Effector memory CD8-positive, alpha-beta T cell (primary cell): ENCODE measurements around the gene UBQLN3.

ENCODE experiments used
- ATAC-seq: fragments of 150-1000 bp; cut with Tn5 transposase; replicated peaks from 2 replicates; pipeline ENCODE4 v1.10.0; 2021; ENCODE audit warnings: mild to moderate bottlenecking, moderate library complexity
- DNase-seq, 3 experiments: peaks; one replicate each; pipeline ENCODE4 v3.0.0; 2021
- H3K27ac Mint-ChIP-seq, 2 donors: one replicate each; pipeline ENCODE4 v1.8.0; 2022; ENCODE audit warnings: mild to moderate bottlenecking in 2 of 2, mixed read lengths in 2 of 2, moderate library complexity in 2 of 2
- H3K27me3 Mint-ChIP-seq, 2 donors: one replicate each; pipeline ENCODE4 v1.8.0; 2022; ENCODE audit warnings: mixed read lengths in 2 of 2
- H3K36me3 Mint-ChIP-seq: one replicate; pipeline ENCODE4 v1.8.0; 2022; ENCODE audit warnings: mild to moderate bottlenecking, moderate library complexity, mixed read lengths; ENCODE audit not compliant: insufficient read depth
- H3K4me1 Mint-ChIP-seq, 2 donors: one replicate each; pipeline ENCODE4 v1.8.0; 2022; ENCODE audit warnings: low read depth in 2 of 2, mixed read lengths in 2 of 2
- H3K4me3 Mint-ChIP-seq, 2 donors: one replicate each; pipeline ENCODE4 v1.8.0; 2022; ENCODE audit warnings: mild to moderate bottlenecking in 2 of 2, mixed read lengths in 2 of 2, moderate library complexity in 2 of 2
- H3K9me3 Mint-ChIP-seq, 2 donors: one replicate each; pipeline ENCODE4 v1.8.0; 2022; ENCODE audit warnings: mixed read lengths in 2 of 2

UBQLN3 gene

DNA sequence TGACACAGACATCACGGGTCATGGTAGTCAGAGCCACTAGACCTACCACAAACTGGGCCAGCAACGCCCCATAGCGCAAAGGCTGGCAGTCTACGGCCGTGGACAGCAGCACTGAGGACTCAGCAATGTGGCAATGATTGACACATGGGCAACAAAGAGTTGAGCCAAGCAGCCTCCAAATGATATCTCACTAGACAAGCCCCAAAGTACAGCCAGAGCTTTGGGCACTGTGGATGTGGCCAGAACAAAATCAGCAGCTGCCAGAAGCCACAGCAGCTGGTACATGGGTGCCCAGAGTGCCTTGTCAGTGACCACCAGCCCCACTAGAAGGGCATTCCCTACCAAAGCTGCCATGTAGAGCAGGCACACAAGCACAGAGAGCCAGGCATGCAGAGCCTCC is 18.0 kb upstream of the UBQLN3 start:
- Mint-ChIP-seq H3K27ac (no peak overlapping the region), H3K4me3 (no peak overlapping the region), H3K4me1 (no peaks in the 10 kb centered on the region), H3K9me3 (no peaks in the 10 kb centered on the region), H3K27me3 (peaks cover 31% of the 10 kb centered on the region in 2 donors), H3K36me3 (no peaks in the 10 kb centered on the region)
- ATAC-seq (no peak), DNase-seq (no peak)

DNA sequence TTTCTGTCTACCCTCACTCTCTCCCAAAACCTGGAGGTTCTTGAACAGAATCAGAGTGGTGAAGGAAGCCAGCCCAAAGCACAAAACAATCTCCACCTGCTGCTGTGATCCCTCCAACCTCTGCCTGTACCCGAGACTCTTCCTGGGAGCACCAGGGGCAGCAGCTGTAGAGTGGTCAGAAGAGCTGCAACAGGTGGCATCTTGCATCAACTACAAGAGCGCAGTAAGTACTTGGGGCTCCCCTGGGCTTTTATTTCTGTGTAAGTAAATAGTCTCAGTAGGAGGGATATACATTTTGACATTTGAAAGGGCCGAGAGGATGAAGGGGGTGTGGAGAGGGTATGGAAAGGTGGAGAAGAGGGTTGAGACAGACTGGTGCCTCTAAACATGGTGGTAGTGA is 15.0 kb upstream of the UBQLN3 start:
- Mint-ChIP-seq H3K27me3 (peaks cover 20 to 23% of the 10 kb centered on the region in 2 donors), H3K27ac (no peak overlapping the region), H3K4me3 (no peak overlapping the region), H3K9me3 (no peaks in the 10 kb centered on the region), H3K4me1 (no peaks in the 10 kb centered on the region), H3K36me3 (no peaks in the 10 kb centered on the region)
- DNase-seq (no peak), ATAC-seq (no peak)

DNA sequence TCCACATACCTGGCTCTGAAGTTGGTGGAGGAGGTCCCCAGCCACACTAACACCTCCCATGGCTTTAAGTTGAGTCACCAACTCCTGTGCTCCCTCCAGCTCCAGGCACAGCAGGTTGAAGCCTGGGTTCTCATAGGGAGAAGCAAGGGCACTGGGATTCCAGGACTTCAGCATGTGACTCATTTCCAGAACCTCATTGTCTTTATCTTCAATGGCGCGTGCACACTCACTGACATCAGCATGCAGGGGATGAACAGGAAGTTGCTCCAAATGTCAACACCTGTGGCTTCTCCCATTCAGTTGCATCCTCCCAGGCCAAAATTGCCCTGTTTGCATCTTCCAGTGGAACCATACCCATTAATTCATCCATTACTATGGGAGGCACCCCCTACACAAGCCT is 12.6 kb upstream of the UBQLN3 start:
- Mint-ChIP-seq H3K27ac (no peak overlapping the region), H3K9me3 (no peaks in the 10 kb centered on the region), H3K4me3 (no peak overlapping the region), H3K4me1 (no peaks in the 10 kb centered on the region), H3K36me3 (no peaks in the 10 kb centered on the region), H3K27me3 (peaks cover 15 to 20% of the 10 kb centered on the region in 2 donors)
- ATAC-seq (no peak), DNase-seq (no peak)

DNA sequence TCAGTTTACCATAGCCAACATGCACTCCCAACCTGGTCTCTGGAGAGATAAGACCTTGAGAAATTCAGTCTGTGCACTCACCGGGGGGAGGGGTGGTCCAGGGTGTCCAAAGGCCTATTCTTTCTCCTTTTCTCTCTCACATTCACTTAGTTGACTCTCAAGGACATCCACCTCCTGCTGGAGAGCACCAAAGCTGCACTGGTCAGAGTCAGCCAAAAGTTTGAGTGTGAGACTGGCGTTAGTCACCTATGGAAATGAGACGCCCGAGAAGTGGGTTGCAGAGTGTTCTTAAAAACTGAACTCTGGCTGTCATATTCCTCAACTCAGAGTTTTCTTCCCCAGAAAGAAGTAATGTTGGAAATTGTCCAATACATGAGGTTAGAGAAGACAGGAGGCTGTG is 11.8 kb upstream of the UBQLN3 start:
- no peaks in the 10 kb centered on the region for H3K36me3 Mint-ChIP-seq
- H3K4me1 Mint-ChIP-seq: no peaks in the 10 kb centered on the region
- H3K27me3 Mint-ChIP-seq: peaks cover 11 to 12% of the 10 kb centered on the region in 2 donors
- H3K27ac Mint-ChIP-seq: no peak overlapping the region
- DNase-seq: no peak
- H3K4me3 Mint-ChIP-seq: no peak overlapping the region
- ATAC-seq: no peak
- no peaks in the 10 kb centered on the region for H3K9me3 Mint-ChIP-seq

DNA sequence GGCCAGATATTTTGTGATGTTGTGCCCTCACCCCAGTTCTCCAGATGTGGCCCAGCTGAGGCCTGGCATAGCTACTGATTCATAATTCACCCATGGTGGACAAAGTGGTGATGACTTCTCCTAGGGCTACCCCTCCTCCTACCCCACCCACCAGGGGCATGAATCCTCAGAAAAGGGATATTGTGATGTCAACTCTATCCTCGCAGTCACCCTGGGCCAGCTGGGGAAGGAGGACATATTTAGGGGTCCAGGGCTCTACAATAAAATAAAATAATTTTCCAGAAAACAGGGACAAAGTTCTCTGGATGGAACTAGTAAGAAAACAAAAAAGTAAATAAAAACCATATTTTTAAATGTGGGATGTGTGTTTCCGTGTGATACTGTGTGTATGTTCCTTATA is 6.8 kb upstream of the UBQLN3 start, which contains the start of gene UBQLNL:
UBQLNL (minus strand) TSS at position 101 of the 400 bp plus-strand sequence. CDS start 258 bp downstream, outside the sequence.
- no peaks in the 10 kb centered on the region for H3K36me3 Mint-ChIP-seq

DNA sequence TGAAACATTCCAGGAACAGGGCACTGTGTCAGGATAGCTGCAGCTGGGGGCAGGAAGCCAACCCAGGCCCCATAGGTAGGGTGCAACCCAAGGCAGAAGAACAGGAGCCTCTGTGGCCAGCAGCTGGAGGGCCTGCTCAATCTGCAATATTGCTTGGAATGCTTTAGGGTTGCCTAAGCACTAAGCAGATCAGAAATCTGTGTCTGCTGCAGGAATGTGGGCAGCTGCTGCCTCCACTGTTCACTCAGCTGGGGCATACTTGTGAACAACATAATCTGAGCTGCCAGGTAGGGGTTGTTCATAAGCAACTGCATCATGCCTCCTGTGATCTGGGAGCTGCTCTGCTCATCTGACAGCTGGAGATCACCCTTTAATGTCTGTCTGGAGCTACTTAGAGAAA is 5.1 kb upstream of the UBQLN3 start:
- no peak for ATAC-seq
- no peak overlapping the region for H3K27ac Mint-ChIP-seq
- no peaks in the 10 kb centered on the region for H3K9me3 Mint-ChIP-seq
- DNase-seq: no peak
- H3K4me3 Mint-ChIP-seq: no peak overlapping the region
- no peaks in the 10 kb centered on the region for H3K36me3 Mint-ChIP-seq
- no peaks in the 10 kb centered on the region for H3K4me1 Mint-ChIP-seq
- H3K27me3 Mint-ChIP-seq: peaks cover 0 to 10% of the 10 kb centered on the region in 2 donors

More for the DNA sequence above, 6.8 kb upstream of the UBQLN3 start, which contains the start of gene UBQLNL:
- no peak within 1 kb of the TSS for H3K4me3 Mint-ChIP-seq
- DNase-seq: no peak
- H3K27me3 Mint-ChIP-seq: no peaks in the 10 kb centered on the region
- H3K27ac Mint-ChIP-seq: no peak within 1 kb of the TSS
- H3K4me1 Mint-ChIP-seq: no peaks in the 10 kb centered on the region
- H3K9me3 Mint-ChIP-seq: no peaks in the 10 kb centered on the region
- no peak for ATAC-seq

DNA sequence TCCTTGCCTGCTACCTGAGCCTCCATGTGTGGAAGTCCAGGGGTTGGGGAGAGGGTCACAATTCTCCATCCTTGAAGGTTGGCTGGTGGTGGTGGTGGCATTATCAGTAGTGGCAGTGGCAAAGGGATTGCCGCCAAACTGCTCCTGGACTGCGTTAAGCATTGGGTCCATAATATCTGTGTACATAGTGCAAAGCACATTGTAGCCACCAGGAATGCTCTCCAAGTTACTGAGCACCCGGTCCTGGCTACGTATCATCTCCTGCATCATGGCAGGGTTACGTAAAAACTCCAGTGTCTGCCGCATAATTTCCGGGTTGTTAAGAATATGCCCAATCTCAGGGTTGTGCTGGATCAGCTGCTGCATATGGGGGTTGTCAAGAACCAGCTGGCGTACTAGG is 1.2 kb downstream of the UBQLN3 start:
- Mint-ChIP-seq H3K4me1 (no peaks in the 10 kb centered on the region), H3K27me3 (peaks cover 17 to 32% of the 10 kb centered on the region in 2 donors), H3K36me3 (no peaks in the 10 kb centered on the region), H3K27ac (no peak overlapping the region), H3K9me3 (no peaks in the 10 kb centered on the region), H3K4me3 (no peak overlapping the region)
- DNase-seq (no peak), ATAC-seq (no peak)

DNA sequence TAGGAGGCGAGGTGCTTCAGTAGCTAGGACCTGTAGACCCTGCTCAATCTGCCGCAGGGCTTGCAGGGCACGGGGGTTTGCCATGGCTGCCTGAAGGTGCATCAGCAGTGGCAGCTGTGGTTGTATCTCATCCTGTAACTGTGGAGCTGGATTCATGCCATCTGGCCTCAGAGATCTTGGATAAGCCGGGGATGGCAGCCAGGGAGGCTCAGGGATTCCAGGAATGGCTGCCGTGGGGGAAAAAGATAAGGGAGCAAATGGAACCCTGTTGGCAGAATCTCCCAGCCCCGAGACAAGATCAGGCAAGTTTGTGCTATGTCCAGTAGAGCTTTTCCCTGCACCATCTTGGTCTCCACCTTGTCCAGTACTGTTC is 1.8 kb downstream of the UBQLN3 start:
- DNase-seq: no peak
- Mint-ChIP-seq H3K36me3 (no peaks in the 10 kb centered on the region), H3K9me3 (no peaks in the 10 kb centered on the region), H3K4me3 (no peak overlapping the region), H3K4me1 (no peaks in the 10 kb centered on the region), H3K27me3 (peaks cover 17 to 32% of the 10 kb centered on the region in 2 donors), H3K27ac (no peak overlapping the region)
- ATAC-seq: no peak

DNA sequence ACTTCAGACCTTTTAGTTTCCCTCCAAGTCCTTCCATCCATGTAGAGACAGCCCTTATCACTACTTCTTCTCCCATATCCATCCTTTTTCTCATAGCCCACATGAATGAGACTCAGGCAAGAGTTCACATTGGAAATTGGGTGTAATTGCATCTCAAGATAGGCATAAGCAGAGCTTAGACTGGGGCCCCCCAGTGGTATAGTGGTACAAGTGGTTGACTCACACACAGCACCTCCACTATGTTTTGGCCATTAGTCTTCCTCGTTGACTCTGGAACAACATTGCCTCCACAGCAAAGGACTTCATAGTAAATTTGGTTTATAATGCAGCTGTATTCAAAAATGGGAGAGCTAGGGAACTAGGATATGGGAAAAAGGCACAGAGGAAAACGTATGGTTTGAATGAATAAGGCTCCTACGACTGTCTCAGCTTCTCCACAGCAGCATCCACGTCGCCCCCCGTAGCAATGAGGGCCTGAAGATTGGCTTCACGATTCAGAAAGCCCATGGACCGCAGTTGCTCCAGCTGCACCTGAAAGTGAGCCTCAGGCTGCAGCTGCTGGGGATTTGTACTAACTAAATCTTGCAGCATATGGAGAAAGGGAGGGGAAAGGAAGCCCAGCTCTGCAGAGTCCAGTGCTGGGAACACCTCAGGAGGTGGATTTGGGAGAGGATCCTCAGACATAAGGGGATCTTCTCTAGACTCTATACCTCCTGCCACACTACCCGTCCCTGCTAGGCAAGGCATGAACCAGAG is 2.4 kb downstream of the UBQLN3 start:
- H3K9me3 Mint-ChIP-seq: no peaks in the 10 kb centered on the region

DNA sequence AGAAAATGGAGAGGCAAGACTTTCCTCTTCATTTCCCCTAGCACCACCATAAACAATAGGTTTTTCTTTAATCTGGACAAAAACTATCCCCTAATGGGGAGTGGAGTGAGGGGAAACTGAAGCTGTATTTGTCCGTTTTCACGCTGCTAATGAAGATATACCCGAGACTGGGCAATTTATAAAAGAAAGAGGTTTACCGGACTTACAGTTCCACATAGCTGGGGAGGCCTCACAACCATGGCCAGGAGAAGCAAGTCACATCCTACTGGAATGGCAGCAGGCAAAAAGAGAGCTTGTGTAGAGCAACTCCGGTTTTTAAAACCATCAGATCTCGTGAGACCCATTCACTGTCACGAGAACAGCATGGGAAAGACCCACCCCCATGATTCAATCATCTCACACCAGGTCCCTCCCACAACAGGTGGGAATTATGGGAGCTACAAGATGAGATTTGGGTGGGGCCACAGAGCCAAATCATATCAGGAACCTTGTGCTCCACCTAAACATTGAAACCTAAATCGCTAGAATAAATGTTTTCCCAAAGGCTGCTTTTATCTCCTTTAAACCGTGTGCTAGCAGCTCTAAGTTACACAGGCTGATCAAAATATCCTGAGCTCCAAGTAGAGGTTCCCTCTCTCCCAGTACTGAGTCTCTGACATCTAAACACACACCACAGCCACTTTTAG is 4.3 kb downstream of the UBQLN3 start:
- ATAC-seq (no peak), DNase-seq (no peak)
- Mint-ChIP-seq H3K4me1 (no peaks in the 10 kb centered on the region), H3K4me3 (no peak overlapping the region), H3K9me3 (no peaks in the 10 kb centered on the region), H3K27me3 (peaks cover 35 to 40% of the 10 kb centered on the region in 2 donors), H3K36me3 (no peaks in the 10 kb centered on the region), H3K27ac (no peak overlapping the region)

More for the DNA sequence above, 2.4 kb downstream of the UBQLN3 start:
- DNase-seq (no peak), ATAC-seq (no peak)
- H3K27ac Mint-ChIP-seq: no peak overlapping the region
- no peaks in the 10 kb centered on the region for H3K4me1 Mint-ChIP-seq
- no peaks in the 10 kb centered on the region for H3K36me3 Mint-ChIP-seq
- H3K27me3 Mint-ChIP-seq: peaks cover 21 to 35% of the 10 kb centered on the region in 2 donors
- H3K4me3 Mint-ChIP-seq: no peak overlapping the region

DNA sequence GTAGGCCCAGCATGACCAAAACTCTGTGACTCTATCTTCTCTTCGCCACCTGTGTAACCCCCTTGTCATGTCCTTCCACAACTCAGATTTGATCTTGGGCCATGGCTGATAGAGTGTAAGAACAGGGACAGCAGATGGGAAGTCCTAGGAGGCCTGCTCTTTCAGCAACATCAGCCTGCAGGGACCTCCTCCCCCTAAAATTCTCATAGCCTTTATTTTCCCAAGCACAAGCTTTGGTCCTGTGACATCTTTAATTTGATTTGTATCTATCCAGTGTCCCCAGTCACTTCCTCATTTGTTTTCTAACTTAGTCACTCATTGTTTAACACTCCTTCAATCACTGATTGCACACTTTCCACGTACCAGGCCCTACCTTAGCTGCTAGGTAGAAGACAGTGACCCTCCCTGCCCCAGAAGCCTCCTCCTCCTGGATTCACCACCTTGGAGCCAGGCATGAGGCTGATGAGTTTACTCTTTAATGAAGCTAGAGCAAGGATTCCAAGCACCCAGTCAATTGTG is 5.3 kb downstream of the UBQLN3 start:
- H3K36me3 Mint-ChIP-seq: no peaks in the 10 kb centered on the region
- no peak for ATAC-seq

DNA sequence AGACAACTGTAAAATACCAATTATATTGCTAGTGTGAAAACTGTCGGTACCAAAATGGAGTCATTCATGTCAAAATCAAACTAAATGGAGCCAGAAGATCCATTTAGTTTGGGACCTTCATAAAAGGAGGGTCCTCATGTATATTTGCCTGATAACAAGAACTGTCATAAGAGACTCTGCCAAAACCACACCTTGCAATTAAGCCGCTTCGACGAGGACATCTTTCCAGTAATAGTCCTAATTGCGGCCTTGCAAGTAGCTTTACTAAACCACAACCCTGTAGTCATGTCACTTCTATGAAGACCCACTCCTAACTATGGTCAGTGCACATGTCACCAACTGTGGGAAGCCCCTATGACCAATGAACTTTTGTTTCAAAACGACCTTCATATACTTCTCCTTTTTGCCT is 9.4 kb downstream of the UBQLN3 start:
- H3K4me1 Mint-ChIP-seq: no peaks in the 10 kb centered on the region

More for the DNA sequence above, 5.3 kb downstream of the UBQLN3 start:
- no peak for DNase-seq
- Mint-ChIP-seq H3K27ac (no peak overlapping the region), H3K4me3 (no peak overlapping the region), H3K4me1 (no peaks in the 10 kb centered on the region), H3K9me3 (no peaks in the 10 kb centered on the region), H3K27me3 (peaks cover 34% of the 10 kb centered on the region in 2 donors)

DNA sequence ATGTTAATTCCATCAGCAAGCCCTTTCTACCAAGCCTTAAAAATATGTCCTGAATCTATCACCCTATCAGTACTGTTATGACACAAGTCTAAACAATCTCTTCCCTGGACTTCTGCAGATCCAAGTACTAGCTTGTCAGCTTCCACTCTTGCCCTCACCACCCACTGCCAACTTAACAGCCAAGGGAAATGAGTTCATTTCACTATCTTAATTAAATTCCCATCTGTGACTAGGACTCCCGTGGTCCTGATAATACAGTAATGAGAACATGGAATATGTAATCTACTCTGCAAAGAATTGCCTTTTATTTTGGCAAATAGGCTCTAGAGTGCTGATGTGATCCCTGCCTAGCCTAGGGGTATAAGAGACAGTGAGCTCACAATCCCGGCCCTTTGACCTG is 10.1 kb downstream of the UBQLN3 start:
- DNase-seq: no peak
- H3K36me3 Mint-ChIP-seq: no peaks in the 10 kb centered on the region

More for the DNA sequence above, 9.4 kb downstream of the UBQLN3 start:
- Mint-ChIP-seq H3K4me3 (no peak overlapping the region), H3K36me3 (no peaks in the 10 kb centered on the region), H3K27me3 (peaks cover 15 to 24% of the 10 kb centered on the region in 2 donors), H3K9me3 (no peaks in the 10 kb centered on the region), H3K27ac (no peak overlapping the region)
- no peak for DNase-seq
- no peak for ATAC-seq

More for the DNA sequence above, 10.1 kb downstream of the UBQLN3 start:
- no peaks in the 10 kb centered on the region for H3K9me3 Mint-ChIP-seq
- no peak overlapping the region for H3K4me3 Mint-ChIP-seq
- no peak for ATAC-seq
- H3K27me3 Mint-ChIP-seq: peaks cover 15 to 20% of the 10 kb centered on the region in 2 donors
- H3K27ac Mint-ChIP-seq: no peak overlapping the region
- no peaks in the 10 kb centered on the region for H3K4me1 Mint-ChIP-seq
